Transverse colon (tissue), 4 donors: ENCODE results near the gene GPR142. TPM values are rescaled to one million over a fixed set of nuclear protein-coding genes. Genes with fewer than 3 reads are reported as not detected.

Experiments used
- DNase-seq: peaks from one replicate; pipeline ENCODE4 v3.0.0-alpha.2; 2019
- H3K27ac ChIP-seq, 4 donors: fragments of 200-600 bp; sonication (generic); 2 replicates each; pipeline ENCODE4 v1.5.1; 2016 to 2018; ENCODE audit warnings: inconsistent platforms in 4 of 4
- H3K27me3 ChIP-seq: fragments of 200-600 bp; sonication (generic); 2 replicates; pipeline ENCODE4 v1.5.1; 2017; ENCODE audit warnings: inconsistent platforms
- H3K36me3 ChIP-seq, 4 donors: fragments of 200-600 bp; sonication (generic); 2 replicates each; pipeline ENCODE4 v1.5.1; 2017 to 2019; ENCODE audit warnings: inconsistent platforms in 4 of 4
- H3K4me1 ChIP-seq, 4 donors: fragments of 200-600 bp; sonication (generic); 2 replicates each; pipeline ENCODE4 v1.5.1; 2017 to 2020; ENCODE audit warnings: inconsistent platforms in 4 of 4
- H3K4me3 ChIP-seq, 4 donors: fragments of 200-600 bp; sonication (generic); 1 replicate in 1 of 4; 2 replicates in 3 of 4; pipeline versions ENCODE4 v1.5.1 to v1.6.1; 2017 to 2019; ENCODE audit warnings: inconsistent platforms in 4 of 4
- H3K9me3 ChIP-seq, 2 donors: fragments of 200-600 bp; sonication (generic); 2 replicates each; pipeline ENCODE4 v1.5.1; 2017 to 2019; ENCODE audit warnings: inconsistent platforms in 2 of 2
- EP300 ChIP-seq: sonication (generic); formaldehyde crosslinking; IDR thresholded peaks from one replicate; pipeline ENCODE4 v1.6.1; 2017; ENCODE audit warnings: antibody characterized with exemption, low read depth
- POLR2A ChIP-seq: fragments of 450-650 bp; IDR thresholded peaks from one replicate; pipeline ENCODE4 v1.6.1; 2016; ENCODE audit warnings: antibody characterized with exemption, mild to moderate bottlenecking, moderate library complexity
- POLR2AphosphoS5 ChIP-seq, 3 donors: sonication (generic); formaldehyde crosslinking; IDR thresholded peaks; one replicate each; pipeline ENCODE4 v1.6.1; 2016; ENCODE audit warnings: antibody characterized with exemption in 3 of 3
- WGBS, 2 donors: methylation state at CpG; one replicate each; pipeline ENCODE4 v1.1.5; 2018; ENCODE audit warnings: low coverage in 1 of 2; 5-methylcytosine and 5-hydroxymethylcytosine counted together
- in situ Hi-C, 4 donors: fragments of 200-750 bp; cut with MboI; loops; one replicate each; pipeline versions ENCODE4 v1.15.0 to v1.15.1; 2017; ENCODE audit warnings: low sequenced_read_pairs in 3 of 4, low pct_ligation_motif_present in 1 of 4, low pct_unique_long_range_greater_than_20kb in 1 of 4
- intact Hi-C: fragments of 100-400 bp; cut with DNase I; formaldehyde crosslinking; loops from one replicate; pipeline ENCODE4 v1.15.1; 2023; ENCODE audit warnings: low total_unique reads
- total RNA-seq, 4 donors: library from RNA; depleted of rRNA; stranded (reverse); fragments of >200 nt; gene quantifications; one replicate each; pipeline ENCODE4 v1.1.0, GENCODE V29; 2016
- TF ChIP-seq, protein P1 (sequence below), 5 experiments: fragments of 200-600 bp in 3 of 5; fragments of 450-650 bp in 2 of 5; sonication (generic) in 3 of 5; IDR thresholded peaks; 1 replicate in 2 of 5; 2 replicates in 3 of 5; pipeline ENCODE4 v1.5.1; 2016 to 2017; ENCODE audit warnings: antibody characterized with exemption in 5 of 5, inconsistent platforms in 3 of 5, mild to moderate bottlenecking in 2 of 5, moderate library complexity in 1 of 5

GPR142 gene
- total RNA-seq, 4 donors from 2014 or later = 0.48 TPM; not detected in 3

DNA sequence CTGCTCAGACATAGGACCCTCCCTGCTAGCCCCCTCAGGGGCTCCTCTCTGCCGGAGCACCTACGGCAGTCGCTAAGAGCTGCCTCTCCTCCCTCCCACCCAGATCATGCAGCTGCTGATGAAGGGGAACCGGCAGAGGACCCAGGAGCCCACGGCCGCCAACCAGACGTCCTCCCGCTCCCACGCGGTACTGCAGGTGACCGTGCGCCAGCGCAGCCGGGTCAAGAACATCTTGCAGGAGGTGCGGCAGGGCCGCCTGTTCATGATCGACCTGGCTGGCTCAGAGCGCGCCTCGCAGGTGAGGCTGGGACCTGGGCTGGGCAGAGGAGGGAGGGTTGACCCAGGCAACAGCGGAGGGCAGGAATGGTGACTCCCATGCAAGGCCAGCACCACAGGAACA lies 22.6 kb upstream of the GPR142 start:
- no peak overlapping the region for H3K27ac ChIP-seq
- no peaks in the 10 kb centered on the region for H3K4me1 ChIP-seq
- 46 to 79% methylated on average over 7 to 21 of the region's 21 CpGs for WGBS, 2 donors
- in situ Hi-C loops = no loop called here
- intact Hi-C loops = no loop called here
- H3K9me3 ChIP-seq = no peaks in the 10 kb centered on the region
- no peak for TF ChIP-seq EP300
- no peak for TF ChIP-seq POLR2AphosphoS5 (IDR thresholded peaks at IDR 0.05)
- TF ChIP-seq POLR2A = no peak
- TF ChIP-seq, protein P1, sequence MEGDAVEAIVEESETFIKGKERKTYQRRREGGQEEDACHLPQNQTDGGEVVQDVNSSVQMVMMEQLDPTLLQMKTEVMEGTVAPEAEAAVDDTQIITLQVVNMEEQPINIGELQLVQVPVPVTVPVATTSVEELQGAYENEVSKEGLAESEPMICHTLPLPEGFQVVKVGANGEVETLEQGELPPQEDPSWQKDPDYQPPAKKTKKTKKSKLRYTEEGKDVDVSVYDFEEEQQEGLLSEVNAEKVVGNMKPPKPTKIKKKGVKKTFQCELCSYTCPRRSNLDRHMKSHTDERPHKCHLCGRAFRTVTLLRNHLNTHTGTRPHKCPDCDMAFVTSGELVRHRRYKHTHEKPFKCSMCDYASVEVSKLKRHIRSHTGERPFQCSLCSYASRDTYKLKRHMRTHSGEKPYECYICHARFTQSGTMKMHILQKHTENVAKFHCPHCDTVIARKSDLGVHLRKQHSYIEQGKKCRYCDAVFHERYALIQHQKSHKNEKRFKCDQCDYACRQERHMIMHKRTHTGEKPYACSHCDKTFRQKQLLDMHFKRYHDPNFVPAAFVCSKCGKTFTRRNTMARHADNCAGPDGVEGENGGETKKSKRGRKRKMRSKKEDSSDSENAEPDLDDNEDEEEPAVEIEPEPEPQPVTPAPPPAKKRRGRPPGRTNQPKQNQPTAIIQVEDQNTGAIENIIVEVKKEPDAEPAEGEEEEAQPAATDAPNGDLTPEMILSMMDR (IDR thresholded peaks at IDR 0.05) = no peak
- H3K36me3 ChIP-seq = no peaks in the 10 kb centered on the region
- DNase-seq = no peak
- peaks cover 22% of the 10 kb centered on the region for H3K27me3 ChIP-seq
- no peak overlapping the region for H3K4me3 ChIP-seq

DNA sequence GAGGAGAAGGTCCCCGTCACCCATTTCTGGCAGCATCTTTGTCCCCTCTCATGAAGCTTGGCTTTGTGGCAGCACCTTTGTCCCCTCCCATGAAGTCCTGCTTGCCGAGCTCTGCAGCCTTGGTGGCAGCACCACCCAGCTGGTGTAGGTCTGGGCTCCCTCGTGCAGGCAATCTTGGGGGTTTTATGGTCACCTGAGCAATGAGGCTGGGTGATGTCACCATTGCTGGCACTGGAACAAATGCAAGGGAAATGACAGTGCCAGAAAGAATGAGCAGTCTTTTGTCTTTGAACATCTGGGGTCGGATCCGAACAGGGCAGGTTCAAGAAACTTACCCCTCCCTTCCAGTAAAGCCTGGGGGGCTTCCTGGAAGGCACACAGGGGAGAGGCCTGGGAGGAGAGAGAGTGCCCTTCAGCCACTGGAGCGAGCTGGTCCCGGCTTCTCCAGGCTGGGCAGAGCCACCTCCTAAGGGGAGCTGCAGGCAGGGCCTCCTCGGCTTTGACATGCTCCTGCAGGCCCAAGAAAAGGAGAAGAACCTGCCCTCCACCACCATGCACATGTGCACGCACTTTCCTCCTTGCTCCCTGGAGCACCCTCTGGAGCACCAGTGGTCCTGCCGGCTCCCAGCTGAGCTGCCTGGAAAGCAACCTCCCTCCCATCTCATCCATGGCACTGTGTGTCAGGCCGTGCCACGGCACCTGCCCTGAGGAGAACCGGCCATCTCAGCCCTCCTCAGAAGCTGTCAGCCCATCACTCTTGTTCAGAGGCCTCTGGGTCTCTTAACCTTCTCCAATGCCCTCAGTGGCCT lies 21.7 kb upstream of the GPR142 start:
- no peak for DNase-seq
- Histone ChIP-seq H3K36me3 (no peaks in the 10 kb centered on the region), H3K4me1 (no peaks in the 10 kb centered on the region), H3K9me3 (no peaks in the 10 kb centered on the region), H3K27me3 (peaks cover 24% of the 10 kb centered on the region), H3K27ac (no peak overlapping the region), H3K4me3 (no peak overlapping the region)
- TF ChIP-seq EP300 (no peak), POLR2AphosphoS5 (IDR thresholded peaks at IDR 0.05) (no peak), POLR2A (no peak)
- TF ChIP-seq, protein P1 (IDR thresholded peaks at IDR 0.05) = no peak
- intact Hi-C loops (no loop called here), in situ Hi-C loops (no loop called here)
- WGBS, 2 donors = 71% methylated on average over 13 of the region's 13 CpGs; no CpG with 5 or more reads in 1 of the 2 donors

DNA sequence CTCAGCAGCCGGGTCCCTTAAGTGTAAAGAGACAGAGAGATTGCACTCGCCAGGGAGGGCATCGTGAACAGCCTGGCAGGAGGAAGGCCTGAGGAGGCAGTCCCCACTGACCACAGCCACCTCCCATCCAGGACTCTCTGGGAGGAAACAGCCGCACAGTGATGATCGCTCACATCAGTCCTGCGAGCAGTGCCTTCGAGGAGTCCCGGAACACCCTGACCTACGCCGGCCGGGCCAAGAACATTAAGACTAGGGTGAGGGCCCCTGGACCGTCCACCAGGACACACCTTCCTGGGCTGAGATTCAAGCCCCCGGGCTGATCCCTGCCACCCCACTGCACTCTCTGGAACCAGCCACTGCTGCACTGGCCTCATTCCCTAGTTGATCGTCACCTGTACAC lies 19.7 kb upstream of the GPR142 start:
- in situ Hi-C loops = no loop called here
- H3K27me3 ChIP-seq = peaks cover 39% of the 10 kb centered on the region
- no peak for TF ChIP-seq POLR2AphosphoS5 (IDR thresholded peaks at IDR 0.05)
- TF ChIP-seq EP300 = no peak
- TF ChIP-seq, protein P1 (IDR thresholded peaks at IDR 0.05) = no peak
- TF ChIP-seq POLR2A = no peak
- no peak overlapping the region for H3K27ac ChIP-seq
- H3K36me3 ChIP-seq = no peaks in the 10 kb centered on the region
- no peak for DNase-seq
- H3K4me1 ChIP-seq = no peaks in the 10 kb centered on the region
- no peaks in the 10 kb centered on the region for H3K9me3 ChIP-seq
- intact Hi-C loops = no loop called here
- 83 to 100% methylated on average over 3 to 14 of the region's 14 CpGs for WGBS, 2 donors
- H3K4me3 ChIP-seq = no peak overlapping the region

DNA sequence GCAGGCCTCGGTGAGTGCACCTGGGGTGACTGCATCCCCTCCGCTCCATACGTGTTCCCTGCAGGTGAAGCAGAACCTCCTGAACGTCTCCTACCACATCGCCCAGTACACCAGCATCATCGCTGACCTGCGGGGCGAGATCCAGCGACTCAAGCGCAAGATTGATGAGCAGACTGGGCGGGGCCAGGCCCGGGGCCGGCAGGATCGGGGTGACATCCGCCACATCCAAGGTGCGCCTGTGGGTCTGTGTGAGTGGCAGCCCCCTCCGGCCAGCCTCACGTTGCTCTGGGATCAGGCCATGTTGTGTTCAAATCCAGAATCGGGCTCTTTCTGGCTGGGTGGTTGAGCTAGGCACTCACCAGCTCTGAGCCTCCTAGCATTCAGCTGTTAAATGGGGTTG lies 18.2 kb upstream of the GPR142 start:
- Histone ChIP-seq H3K36me3 (no peaks in the 10 kb centered on the region), H3K27me3 (peaks cover 50% of the 10 kb centered on the region), H3K4me3 (no peak overlapping the region), H3K4me1 (no peaks in the 10 kb centered on the region), H3K9me3 (no peaks in the 10 kb centered on the region), H3K27ac (no peak overlapping the region)
- intact Hi-C loops = no loop called here
- 76 to 84% methylated on average over 8 to 19 of the region's 19 CpGs for WGBS, 2 donors
- no peak for DNase-seq
- TF ChIP-seq POLR2AphosphoS5 (IDR thresholded peaks at IDR 0.05) (no peak), EP300 (no peak), POLR2A (no peak)
- TF ChIP-seq, protein P1 (IDR thresholded peaks at IDR 0.05) = no peak
- in situ Hi-C loops = no loop called here
